Peyer's patch (tissue), 4 donors: ENCODE results near the gene CCNL2. TPM values are rescaled to one million over a fixed set of nuclear protein-coding genes. Genes with fewer than 3 reads are reported as not detected.

Experiments used
- DNase-seq, 3 donors: peaks; one replicate each; pipeline ENCODE4 v3.0.0-alpha.2; 2017 to 2019
- H3K27ac ChIP-seq, 4 donors: fragments of 200-600 bp; sonication (generic); one replicate each; pipeline ENCODE4 v1.5.1; 2016 to 2019
- H3K27me3 ChIP-seq, 2 donors: fragments of 200-600 bp; sonication (generic); one replicate each; pipeline ENCODE4 v1.5.1; 2019
- H3K36me3 ChIP-seq, 3 donors: fragments of 200-600 bp; sonication (generic); one replicate each; pipeline ENCODE4 v1.5.1; 2016 to 2019
- H3K4me1 ChIP-seq, 4 donors: fragments of 200-600 bp; sonication (generic); one replicate each; pipeline ENCODE4 v1.5.1; 2016 to 2019
- H3K4me3 ChIP-seq, 4 donors: fragments of 200-600 bp; sonication (generic); 1 replicate in 3 of 4; 2 replicates in 1 of 4; pipeline ENCODE4 v1.5.1; 2016 to 2019; ENCODE audit warnings: mild to moderate bottlenecking in 1 of 4
- H3K9me3 ChIP-seq, 4 donors: fragments of 200-600 bp; sonication (generic); one replicate each; pipeline ENCODE4 v1.5.1; 2016 to 2019; ENCODE audit warnings: mild to moderate bottlenecking in 1 of 4
- CTCF ChIP-seq, 6 experiments: fragments of 450-650 bp in 4 of 6; fragments of 200-600 bp in 2 of 6; sonication (generic) in 1 of 6; IDR thresholded peaks; one replicate each; pipeline ENCODE4 v1.5.1; 2017 to 2019; ENCODE audit warnings: antibody characterized with exemption in 6 of 6, mild to moderate bottlenecking in 3 of 6, moderate library complexity in 1 of 6
- POLR2A ChIP-seq, 2 donors: fragments of 450-650 bp; IDR thresholded peaks; one replicate each; pipeline ENCODE4 v1.5.1; 2017; ENCODE audit warnings: antibody characterized with exemption in 2 of 2, mild to moderate bottlenecking in 2 of 2, moderate library complexity in 2 of 2
- total RNA-seq, 4 donors: library from RNA; depleted of rRNA; stranded (reverse); fragments of >200 nt; gene quantifications; one replicate each; pipeline ENCODE4 v1.1.0, GENCODE V29; 2016

CCNL2 gene
- total RNA-seq, 4 donors from 2014 or later, result 216 to 1,008 (median 423) TPM

- Histone ChIP-seq H3K4me3 (no peak overlapping the region), H3K36me3 (peaks cover 0 to 50% (median 0%) of the 10 kb centered on the region in 3 donors), H3K27me3 (no peaks in the 10 kb centered on the region), H3K27ac (no peak overlapping the region), H3K4me1 (peaks cover 0 to 28% (median 5%) of the 10 kb centered on the region in 4 donors), H3K9me3 (no peaks in the 10 kb centered on the region)
- TF ChIP-seq POLR2A (IDR thresholded peaks at IDR 0.05), result no peak
- TF ChIP-seq CTCF (IDR thresholded peaks at IDR 0.05), result no peak
- DNase-seq, result no peak
Measured at GRCh38 chr1:1341549-1342021, 57.5 kb downstream of the CCNL2 start.

- TF ChIP-seq CTCF (IDR thresholded peaks at IDR 0.05) (no peak), POLR2A (IDR thresholded peaks at IDR 0.05) (no peak)
- no peak overlapping the region for H3K27ac ChIP-seq
- no peak overlapping the region for H3K4me3 ChIP-seq
- peaks cover 0 to 22% (median 5%) of the 10 kb centered on the region in 4 donors for H3K4me1 ChIP-seq
- no peaks in the 10 kb centered on the region for H3K9me3 ChIP-seq
- H3K36me3 ChIP-seq, result peaks cover 0 to 53% (median 0%) of the 10 kb centered on the region in 3 donors
- H3K27me3 ChIP-seq, result no peaks in the 10 kb centered on the region
- DNase-seq, result no peak
Measured at GRCh38 chr1:1340791-1341548, 58.2 kb downstream of the CCNL2 start.

GRCh38 chr1:1340185-1340584, 59.0 kb downstream of the CCNL2 start:
- DNase-seq, result no peak
- no peaks in the 10 kb centered on the region for H3K9me3 ChIP-seq
- no peaks in the 10 kb centered on the region for H3K27me3 ChIP-seq
- H3K36me3 ChIP-seq, result peaks cover 0 to 60% (median 0%) of the 10 kb centered on the region in 3 donors
- TF ChIP-seq CTCF (IDR thresholded peaks at IDR 0.05) (no peak), POLR2A (IDR thresholded peaks at IDR 0.05) (no peak)
- H3K27ac ChIP-seq, result no peak overlapping the region
- no peak overlapping the region for H3K4me3 ChIP-seq
- peaks cover 0 to 14% (median 3%) of the 10 kb centered on the region in 4 donors for H3K4me1 ChIP-seq

GRCh38 chr1:1338278-1338677, 60.9 kb downstream of the CCNL2 start:
- H3K9me3 ChIP-seq, result no peaks in the 10 kb centered on the region
- H3K36me3 ChIP-seq, result peaks cover 0 to 60% (median 0%) of the 10 kb centered on the region in 3 donors
- H3K4me1 ChIP-seq, result peaks cover 0 to under 1% (median 0%) of the 10 kb centered on the region in 4 donors
- H3K27me3 ChIP-seq, result no peaks in the 10 kb centered on the region
- no peak overlapping the region for H3K27ac ChIP-seq
- no peak overlapping the region for H3K4me3 ChIP-seq
- no peak for TF ChIP-seq POLR2A (IDR thresholded peaks at IDR 0.05)
- no peak for TF ChIP-seq CTCF (IDR thresholded peaks at IDR 0.05)
- no peak for DNase-seq

- H3K9me3 ChIP-seq, result no peaks in the 10 kb centered on the region
- peak in 2 of 3 donors; percentile 68 to 80 for DNase-seq
- no peak overlapping the region for H3K27ac ChIP-seq
- H3K4me1 ChIP-seq, result peaks cover 0 to 5% (median under 1%) of the 10 kb centered on the region in 4 donors
- H3K27me3 ChIP-seq, result no peaks in the 10 kb centered on the region
- peaks cover 0 to 60% (median 0%) of the 10 kb centered on the region in 3 donors for H3K36me3 ChIP-seq
- TF ChIP-seq POLR2A (IDR thresholded peaks at IDR 0.05), result no peak
- no peak for TF ChIP-seq CTCF (IDR thresholded peaks at IDR 0.05)
- no peak overlapping the region for H3K4me3 ChIP-seq
Measured at GRCh38 chr1:1337793-1338147, 61.4 kb downstream of the CCNL2 start.
